GM19372 (cell line): Measurements from ENCODE around the gene PARD6B.
A peak's percentile ranks its signal among the peaks of the same experiment; 100 is the strongest.
"Not testable (repeated sequence)": the region's sequence is repeated elsewhere in the genome, so short reads cannot be mapped to it uniquely, and the experiment has no call there.

Experiments used
- ATAC-seq: cut with Tn5 transposase; IDR thresholded peaks from one replicate; pipeline ENCODE4 v1.9.1; 2021; ENCODE audit warnings: mild to moderate bottlenecking, low read depth, moderate library complexity; ENCODE audit not compliant: unreplicated experiment

The PARD6B gene, protein sequence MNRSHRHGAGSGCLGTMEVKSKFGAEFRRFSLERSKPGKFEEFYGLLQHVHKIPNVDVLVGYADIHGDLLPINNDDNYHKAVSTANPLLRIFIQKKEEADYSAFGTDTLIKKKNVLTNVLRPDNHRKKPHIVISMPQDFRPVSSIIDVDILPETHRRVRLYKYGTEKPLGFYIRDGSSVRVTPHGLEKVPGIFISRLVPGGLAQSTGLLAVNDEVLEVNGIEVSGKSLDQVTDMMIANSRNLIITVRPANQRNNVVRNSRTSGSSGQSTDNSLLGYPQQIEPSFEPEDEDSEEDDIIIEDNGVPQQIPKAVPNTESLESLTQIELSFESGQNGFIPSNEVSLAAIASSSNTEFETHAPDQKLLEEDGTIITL

DNA sequence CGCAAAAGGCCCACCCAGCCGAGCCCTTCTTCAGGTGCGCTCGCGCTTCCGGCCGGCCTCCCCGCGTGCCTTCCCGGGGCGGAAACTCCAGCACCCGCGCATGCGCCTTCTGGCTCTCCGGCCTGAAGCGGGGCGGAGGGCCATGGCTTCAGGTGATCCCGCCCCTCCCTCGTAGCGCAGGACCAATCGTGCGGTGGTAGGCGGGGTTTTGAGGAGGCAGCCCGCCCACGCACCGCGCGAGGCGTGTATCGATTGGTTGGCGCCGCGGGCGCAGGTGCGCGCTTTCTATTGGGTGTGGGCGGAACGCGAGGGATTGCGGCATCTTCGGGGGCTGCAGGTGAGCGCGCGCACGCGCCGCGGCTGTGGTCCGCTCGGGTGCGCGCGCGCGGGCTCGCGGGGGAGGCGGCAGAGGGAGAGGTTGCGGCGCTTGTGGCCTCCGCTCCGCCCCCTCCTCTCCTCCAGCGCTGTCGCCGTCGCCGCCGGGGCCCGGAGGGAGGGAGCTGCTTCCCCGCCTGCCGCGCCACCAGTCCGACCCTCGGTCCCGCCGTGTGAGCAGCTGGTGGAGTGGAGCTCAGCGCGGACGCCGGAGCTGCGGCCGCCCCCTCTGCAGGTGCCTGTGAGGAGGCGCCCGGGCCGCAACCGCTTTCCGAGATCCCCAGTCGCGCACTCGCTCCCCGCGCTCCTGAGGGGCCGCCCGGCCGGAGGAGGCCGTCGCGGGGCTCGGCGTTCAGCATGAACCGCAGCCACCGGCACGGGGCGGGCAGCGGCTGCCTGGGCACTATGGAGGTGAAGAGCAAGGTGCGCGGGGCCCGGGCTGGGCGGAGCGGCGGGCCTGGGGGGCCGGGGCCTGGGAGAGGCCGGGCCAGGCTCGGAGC lies at the start of gene PARD6B:
TSS of gene PARD6B (plus strand) at position 526 of the 875 bp plus-strand sequence. CDS start at position 733, 207 bp downstream.
- ATAC-seq, result peak; percentile 88

DNA sequence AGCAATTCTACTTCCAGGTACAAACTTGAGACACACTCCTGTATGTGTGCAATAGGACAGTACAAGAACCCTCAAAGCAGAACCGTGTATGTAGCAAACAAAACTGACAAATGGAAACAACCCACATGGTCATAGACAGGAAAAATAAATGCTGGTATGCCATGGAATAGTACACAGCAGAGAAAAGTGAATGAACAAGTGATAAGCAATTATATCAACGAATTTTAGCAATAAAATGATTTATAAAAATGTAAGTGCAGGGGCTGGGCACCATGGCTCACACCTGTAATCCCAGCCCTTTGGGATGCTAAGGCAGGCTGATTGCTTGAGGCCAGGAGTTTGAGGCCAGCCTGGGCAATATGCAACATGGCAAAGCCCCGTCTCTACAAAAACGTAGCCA lies 49.3 kb upstream of the PARD6B start:
- ATAC-seq, result no peak

DNA sequence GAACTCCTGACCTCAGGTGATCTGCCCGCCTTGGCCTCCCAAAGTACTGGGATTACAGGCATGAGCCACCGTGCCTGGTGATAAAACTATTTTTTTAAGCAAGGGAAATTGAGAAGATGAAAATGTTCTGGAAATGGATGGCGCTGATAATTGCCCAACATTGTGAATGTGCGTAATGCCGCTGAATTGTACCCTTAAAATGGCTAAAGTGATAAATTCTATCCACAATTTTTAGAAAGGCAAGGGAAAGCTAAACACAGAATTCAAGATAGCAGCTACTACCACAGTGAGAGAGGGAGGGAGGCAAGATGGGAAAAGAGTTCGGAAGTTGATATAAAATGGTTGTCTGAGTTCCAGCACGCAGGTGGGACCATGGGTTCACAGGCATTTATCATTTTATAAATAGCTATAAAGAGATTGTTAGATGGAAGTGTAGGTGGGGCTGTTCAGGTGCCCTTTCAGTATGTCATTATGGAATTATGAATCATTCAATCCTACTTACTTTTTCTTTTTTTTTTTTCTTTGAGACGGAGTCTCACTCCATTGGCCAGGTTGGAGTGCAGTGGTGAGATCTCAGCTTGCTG lies 48.3 kb upstream of the PARD6B start:
- ATAC-seq, result no peak

DNA sequence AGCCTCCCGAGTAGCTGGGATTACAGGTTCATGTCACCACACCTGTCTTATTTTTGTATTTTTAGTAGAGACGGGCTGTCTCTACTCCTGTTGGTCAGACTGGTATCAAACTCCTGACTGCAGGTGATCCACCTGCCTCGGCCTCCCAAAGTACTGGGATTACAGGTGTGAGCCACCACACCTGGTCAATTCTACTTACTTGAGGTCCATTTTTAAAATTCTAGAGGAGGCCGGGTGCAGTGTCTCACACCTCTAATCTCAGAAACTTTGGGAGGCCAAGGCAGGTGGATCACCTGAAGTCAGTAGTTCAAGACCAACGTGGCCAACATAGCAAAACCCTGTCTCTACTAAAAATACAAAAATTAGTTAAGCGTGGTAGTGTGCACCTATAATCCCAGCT lies 47.8 kb upstream of the PARD6B start:
- ATAC-seq, result no peak

DNA sequence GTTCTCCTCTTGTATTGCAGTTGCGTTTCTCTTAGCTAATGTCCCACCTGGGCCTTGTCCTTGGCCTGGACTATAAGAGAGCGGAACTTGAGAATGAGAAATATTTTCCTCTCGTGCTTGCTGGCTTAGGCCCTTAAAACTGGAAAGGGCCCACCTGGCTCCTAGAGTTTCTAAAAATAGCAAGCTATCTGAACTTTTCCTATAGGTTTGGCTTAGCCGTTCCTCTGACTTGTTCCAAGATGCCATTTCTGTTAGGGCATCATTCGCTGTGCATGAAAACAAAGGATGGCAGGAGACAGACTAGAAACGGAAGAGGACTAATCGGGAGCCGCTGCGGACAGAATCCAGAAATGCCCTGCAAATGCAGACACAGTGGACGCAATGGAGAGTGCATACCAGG lies 44.6 kb upstream of the PARD6B start:
- no peak for ATAC-seq

DNA sequence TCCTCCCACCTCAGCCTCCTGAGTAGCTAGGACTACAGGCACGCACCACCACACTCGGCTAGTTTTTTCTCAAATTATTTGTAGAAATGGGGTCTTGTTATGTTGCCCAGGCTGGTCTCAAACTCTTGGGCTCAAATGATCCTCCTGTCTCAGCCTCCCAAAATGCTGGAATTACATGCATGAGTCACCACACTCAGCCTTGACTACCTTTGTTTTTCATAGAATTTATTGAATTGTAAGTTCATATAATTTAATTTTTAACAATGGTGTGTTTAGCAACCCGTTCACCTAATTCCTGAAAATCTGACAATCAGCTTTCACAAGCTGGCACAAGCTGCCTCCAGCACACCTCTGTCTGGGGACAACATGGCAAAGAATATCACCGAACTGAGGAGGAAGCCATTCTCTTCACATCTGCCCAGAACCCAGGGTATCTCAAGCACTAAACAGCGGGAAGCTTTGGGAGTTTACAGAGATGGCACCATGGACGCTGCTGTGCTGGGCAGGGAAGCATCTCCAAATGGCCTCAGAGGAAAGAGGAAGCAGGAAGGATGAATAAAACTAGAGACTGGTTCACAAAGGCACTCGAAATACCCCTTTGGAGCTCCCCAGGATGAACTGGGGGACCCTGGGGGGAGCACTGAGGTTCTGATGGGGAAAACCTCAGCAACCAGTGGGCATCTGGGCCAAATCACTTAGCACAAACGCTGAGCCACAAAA lies 43.0 kb upstream of the PARD6B start:
- ATAC-seq, result no peak

DNA sequence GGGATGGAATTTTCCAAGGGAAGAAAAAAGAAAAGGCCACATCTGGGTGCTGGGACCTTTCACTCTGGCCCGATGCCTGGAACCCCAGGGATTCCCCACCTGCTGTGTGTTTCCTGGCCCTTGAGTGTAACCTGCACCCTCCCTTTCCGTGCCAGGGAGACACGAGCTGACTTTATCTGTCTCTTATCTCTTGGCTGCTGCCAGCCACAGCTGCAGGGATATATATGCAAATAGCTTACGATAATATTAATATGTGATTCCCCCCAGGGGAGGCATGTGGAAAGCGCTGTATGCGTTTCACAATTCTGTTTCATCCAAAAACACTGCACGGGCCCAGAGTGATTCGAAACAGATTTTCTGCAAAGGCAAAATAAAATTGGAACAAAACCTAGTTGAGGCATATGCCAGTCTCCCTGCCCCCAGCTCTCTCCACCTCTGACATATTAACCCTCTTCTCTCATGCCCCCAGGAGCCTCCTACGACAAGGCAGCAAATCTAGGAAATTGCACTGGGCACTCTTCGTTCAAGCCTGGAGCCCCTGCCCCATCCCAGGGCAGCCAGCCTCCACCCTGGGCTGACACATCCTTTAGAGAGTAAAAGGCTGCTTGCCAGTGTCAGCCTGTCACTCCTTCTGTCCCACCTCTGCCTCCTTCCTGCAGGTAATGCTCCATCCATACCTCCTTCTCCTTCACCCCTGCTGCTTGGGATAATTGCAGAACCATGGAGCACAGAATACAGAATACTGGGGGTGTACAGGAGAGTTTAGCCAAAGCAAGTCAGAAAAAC lies 41.3 kb upstream of the PARD6B start:
- no peak for ATAC-seq

DNA sequence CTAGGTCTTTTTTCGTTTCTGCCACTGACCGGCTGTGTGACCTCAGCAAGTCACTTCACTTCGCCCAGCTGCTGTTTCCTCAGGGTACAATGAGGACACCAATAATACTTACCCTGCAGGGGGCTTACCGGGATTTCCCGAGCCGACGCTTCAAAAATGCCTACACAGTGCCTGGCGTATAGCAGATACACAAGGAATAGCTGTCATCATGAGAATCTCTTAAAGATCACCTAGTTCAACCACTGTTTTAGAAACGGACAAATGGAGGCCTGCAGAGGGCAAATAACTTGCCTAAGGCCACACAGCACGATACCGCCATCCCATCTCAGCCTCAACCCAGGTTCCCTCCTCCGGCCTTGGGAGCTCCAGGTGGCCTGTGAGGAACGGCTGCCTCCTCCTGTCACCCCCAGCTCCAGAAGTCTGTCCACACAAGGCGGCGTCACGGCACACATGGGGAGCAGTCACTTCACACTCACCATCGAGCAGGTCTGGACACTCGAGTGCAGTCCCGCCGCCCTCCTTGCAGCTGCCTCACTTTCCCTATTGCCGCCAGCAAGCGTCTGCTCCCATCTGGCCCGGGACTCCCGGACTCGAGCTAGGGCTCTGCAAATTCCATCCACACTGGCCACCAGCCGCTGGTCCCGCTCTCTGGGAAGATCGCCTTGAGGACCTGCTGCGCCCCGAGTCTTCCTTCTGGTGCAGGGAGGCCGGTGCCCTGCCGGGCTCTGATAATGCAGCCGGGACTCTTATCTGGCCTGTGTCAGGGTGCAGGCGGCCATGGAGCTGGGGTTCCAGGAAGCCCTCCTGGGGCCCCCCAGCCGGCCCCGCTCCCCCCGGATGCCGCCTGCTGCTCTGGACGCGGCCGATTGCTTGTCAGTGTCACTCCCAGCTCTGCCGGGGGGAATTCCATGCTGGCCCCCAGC lies 40.5 kb upstream of the PARD6B start, which contains the start of gene RIPOR3:
TSS of gene RIPOR3 (minus strand) at position 893 of the 923 bp plus-strand sequence. CDS start at position 479, 414 bp downstream.
- no peak for ATAC-seq

DNA sequence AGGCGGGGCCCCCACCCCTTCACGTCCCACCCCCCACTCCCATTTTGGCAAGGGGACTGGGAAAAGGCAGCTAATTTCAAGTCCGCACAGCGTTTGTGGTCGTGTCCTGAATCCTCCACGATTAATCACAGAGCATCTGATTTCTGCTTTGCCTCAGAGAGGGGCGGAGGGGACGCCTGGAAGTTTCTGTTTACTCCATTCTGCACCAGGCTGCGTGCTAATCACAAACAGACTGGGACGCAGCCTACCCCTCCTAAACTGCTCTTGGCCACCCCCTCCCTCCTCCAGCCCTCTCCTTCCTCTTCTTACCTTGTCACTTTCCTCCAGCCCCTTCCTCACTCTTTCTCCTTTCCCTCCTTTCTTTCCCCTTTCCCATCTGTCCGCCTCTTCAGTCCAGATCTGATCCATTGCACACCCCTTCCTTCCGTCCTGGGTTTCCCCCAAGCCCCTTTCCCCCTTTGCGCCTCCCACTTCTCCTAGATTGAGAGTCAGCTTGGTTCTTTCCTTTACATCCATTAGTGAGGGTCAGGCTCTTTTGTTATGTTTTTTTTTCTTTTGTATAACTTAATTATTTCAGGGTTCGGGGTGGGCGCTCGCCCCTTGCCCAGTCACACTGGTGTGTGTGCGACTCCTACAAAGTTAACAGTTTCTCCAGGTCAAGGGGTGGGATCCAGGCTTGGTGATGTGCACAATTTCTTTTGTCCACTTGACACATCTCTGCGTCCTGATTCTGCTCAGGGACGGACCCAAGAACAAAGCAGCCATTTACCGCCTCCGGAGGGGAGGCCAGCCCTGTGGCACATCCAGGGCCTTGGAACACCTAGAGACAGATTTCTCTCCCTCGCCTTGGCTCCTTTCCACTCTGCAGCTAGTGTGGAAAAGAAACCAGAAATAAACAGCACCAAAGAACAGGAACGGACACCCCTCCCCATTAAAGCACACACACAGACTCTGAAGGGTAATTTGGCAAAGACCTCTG lies 39.5 kb upstream of the PARD6B start:
- ATAC-seq, result no peak

DNA sequence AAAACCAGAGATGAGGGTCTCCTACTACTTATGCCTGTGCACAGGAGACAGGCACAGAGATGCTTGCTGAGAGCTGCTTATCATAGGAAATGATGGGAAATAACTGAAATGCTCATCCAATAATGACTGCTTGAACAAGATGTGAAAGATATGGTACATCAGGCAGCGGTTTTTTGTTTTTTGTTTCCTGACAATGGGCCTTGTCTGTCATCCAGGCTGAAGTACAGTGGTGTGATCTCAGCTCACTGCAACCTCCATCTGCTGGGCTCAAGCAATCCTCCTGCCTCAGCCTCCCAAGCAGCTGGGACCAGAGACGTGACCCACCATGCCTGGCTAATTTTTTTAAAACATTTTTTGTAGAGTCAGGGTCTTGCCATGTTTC lies 38.8 kb upstream of the PARD6B start:
- no peak for ATAC-seq

DNA sequence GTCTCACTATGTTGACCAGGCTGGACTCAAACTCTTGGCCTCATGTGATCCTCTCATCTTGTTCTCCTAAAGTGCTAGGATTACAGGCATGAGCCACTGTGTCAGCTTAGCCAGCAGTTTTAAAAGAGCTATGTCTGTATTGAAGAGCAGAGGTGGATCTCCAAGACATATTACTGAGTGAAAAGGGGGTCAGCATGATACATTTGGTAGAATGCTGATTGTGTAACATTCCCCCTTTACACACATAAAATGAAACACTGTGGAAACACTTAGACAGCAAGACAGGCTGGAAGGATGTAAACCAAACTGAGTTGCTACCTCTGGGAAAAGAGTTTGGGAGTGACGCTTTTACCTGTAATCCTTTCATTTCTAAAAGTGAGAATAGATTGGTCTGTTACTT lies 38.4 kb upstream of the PARD6B start:
- ATAC-seq, result no peak

DNA sequence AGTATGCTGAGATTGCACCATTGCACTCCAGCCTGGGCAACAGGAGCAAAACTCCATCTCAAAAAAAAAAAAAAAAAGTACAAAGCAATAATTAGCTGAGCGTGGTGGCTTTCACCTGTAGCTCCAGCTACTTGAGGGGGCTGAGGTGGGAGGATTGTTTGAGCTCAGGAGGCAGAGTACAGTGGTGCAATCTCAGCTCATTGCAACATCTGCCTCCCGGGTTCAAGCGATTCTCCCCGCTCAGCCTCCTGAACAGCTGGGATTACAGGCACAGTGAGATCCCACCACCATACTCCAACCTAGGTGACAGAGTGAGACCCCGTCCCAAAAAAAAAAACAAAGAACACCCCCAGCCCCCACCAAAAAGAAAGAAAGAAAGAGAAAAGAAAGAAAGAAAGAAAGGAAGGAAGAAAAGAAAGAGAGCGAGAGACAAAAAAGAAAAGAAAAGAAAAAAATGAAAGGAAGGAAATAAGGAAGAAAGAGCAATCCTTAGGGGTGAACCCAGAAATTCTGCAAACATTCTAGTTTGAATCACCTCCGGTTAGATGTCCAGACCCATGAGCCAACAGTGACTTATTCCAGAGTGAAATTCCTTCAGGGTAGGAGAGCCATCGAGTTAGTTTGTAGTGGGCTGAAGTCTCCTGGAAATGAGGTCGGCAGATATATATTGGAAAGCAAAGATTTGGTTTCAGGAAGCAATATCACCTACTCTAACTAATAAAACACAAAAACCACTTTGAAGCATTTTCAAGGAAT lies 36.8 kb upstream of the PARD6B start:
- no peak for ATAC-seq

DNA sequence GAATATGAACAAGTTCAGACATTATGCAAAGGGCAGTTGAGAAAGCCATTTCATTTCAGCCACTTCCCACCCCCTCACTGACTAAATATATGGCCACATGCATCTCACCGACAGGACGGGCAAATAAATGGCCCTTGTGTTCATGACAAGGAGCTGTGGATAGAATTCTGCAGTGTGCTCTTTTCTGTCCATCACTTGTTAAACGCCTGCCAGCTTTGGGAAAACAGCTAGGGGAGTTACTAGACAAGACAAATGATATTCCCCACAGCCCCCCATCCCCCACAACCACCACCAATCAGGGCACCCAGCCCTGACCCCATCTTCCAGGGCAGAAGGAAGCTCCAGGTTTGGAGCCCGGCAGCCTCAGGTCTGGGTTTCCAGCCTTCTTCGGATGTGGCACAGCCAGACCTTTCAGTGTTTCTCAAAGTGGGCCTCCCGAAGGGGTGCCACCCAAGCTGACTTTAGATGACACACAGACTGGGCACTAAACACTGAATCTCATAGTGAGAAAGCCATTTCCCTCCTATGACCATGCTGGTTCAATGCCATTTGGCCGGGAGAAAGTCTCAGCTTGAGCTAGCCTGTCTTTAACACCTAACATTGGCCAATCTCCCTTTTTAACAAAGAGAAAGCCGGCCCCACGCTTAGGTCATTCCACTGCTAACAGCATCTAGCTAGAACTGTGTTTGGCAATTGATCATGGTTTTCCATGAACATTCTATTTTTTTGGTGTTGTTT lies 36.1 kb upstream of the PARD6B start:
- ATAC-seq, result no peak

DNA sequence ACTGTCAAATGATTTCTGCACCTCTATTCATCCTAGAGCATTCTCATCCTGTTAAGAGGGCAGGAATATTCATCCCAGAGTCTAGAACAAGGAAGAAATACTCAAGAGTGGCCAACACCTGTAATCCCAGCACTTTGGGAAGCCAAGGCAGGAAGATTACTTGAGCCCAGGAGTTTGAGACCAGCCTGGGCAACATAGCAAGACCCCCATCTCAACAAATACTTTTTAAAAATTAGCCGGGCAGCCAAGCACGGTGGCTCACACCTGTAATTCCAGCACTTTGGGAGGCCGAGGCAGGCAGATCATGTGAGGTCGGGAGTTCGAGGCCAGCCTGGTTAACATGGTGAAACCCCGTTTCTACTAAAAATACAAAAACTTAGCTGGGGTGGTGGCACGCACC lies 33.1 kb upstream of the PARD6B start:
- not testable (repeated sequence) for ATAC-seq

DNA sequence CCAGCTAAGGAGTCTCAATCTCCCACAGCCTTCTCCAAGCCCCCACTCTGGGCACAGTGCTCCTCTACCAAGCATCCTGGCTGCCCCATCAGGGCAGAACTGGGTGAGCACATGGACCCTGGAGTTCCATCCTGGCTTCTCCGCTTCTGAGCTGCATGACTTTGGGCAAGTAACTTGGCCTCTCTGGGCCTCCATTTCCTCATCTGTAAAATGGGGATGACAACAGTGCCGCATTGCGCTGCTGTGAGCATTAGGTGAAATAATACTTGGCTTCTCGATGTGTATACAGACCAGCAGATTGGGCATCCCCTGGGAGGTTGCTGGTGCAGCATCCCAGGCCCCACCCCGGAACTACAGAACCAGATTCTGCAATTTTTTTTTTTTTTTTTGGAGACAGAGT lies 31.7 kb upstream of the PARD6B start:
- no peak for ATAC-seq
